ENCODE data around the gene SAE1.

- no peak for TF ChIP-seq CTCF (conservative IDR thresholded peaks at IDR 0.05 in 1 of 2, IDR thresholded peaks at IDR 0.05 in 1 of 2; ENCODE audit: extremely low read depth in 1 of 2, insufficient read depth in 1 of 2, low read depth in 1 of 2, low read length in 2 of 2)
- TF ChIP-seq EZH2 (IDR thresholded peaks at IDR 0.05; ENCODE audit: borderline replicate concordance, low read length): no peak
Observed at GRCh38 chr19:47253467-47253881, 122.8 kb downstream of the SAE1 start.

Data from mammary epithelial cell (primary cell).